Spleen (tissue), 11 donors: ENCODE data around the gene UBL5. TPM values are rescaled to one million over a fixed set of nuclear protein-coding genes. Genes with fewer than 3 reads are reported as not detected.

Experiments
- DNase-seq: peaks from one replicate; pipeline ENCODE4 v3.0.0-alpha.2; 2020
- H3K27ac ChIP-seq, 8 donors: fragments of 200-600 bp; sonication (generic) in 7 of 8; 1 replicate in 4 of 8; 2 replicates in 4 of 8; pipeline versions ENCODE4 v1.5.0 to v1.8.0; 2016 to 2021; ENCODE audit warnings: inconsistent platforms in 4 of 8, mild to moderate bottlenecking in 4 of 8, moderate library complexity in 1 of 8
- H3K27me3 ChIP-seq, 7 donors: fragments of 200-600 bp; sonication (generic) in 6 of 7; replicated peaks in 1 of 7; 1 replicate in 4 of 7; 2 replicates in 3 of 7; pipeline versions ENCODE4 v1.5.0 to v1.8.0; 2016 to 2021; ENCODE audit warnings: inconsistent platforms in 3 of 7, mild to moderate bottlenecking in 1 of 7
- H3K36me3 ChIP-seq, 6 donors: fragments of 200-600 bp; sonication (generic) in 5 of 6; 1 replicate in 4 of 6; 2 replicates in 2 of 6; pipeline versions ENCODE4 v1.5.0 to v1.8.0; 2016 to 2021; ENCODE audit warnings: inconsistent platforms in 2 of 6
- H3K4me1 ChIP-seq, 6 donors: fragments of 200-600 bp; sonication (generic) in 5 of 6; 1 replicate in 3 of 6; 2 replicates in 3 of 6; pipeline versions ENCODE4 v1.5.0 to v1.8.0; 2016 to 2021; ENCODE audit warnings: inconsistent platforms in 3 of 6
- H3K4me3 ChIP-seq, 8 donors: fragments of 200-600 bp; sonication (generic) in 7 of 8; 1 replicate in 4 of 8; 2 replicates in 4 of 8; pipeline versions ENCODE4 v1.5.0 to v1.8.0; 2016 to 2021; ENCODE audit warnings: inconsistent platforms in 4 of 8, mild to moderate bottlenecking in 4 of 8, moderate library complexity in 2 of 8
- H3K9me3 ChIP-seq, 8 donors: fragments of 200-600 bp; sonication (generic) in 7 of 8; 1 replicate in 4 of 8; 2 replicates in 4 of 8; pipeline versions ENCODE4 v1.5.0 to v1.8.0; 2016 to 2021; ENCODE audit warnings: inconsistent platforms in 4 of 8
- POLR2A ChIP-seq, 3 donors: fragments of 450-650 bp; IDR thresholded peaks; one replicate each; pipeline ENCODE4 v1.5.1; 2017; ENCODE audit warnings: antibody characterized with exemption in 3 of 3, mild to moderate bottlenecking in 1 of 3
- POLR2AphosphoS5 ChIP-seq, 3 donors: sonication (generic); formaldehyde crosslinking; IDR thresholded peaks; one replicate each; pipeline ENCODE4 v1.5.1; 2017; ENCODE audit warnings: antibody characterized with exemption in 3 of 3
- WGBS, 5 donors: extraction: QIAGEN DNeasy Blood & Tissue Kit in 3 of 5; methylation state at CpG; one replicate each; pipeline versions ENCODE4 v1.1.5 to v1.1.7; 2013 to 2018; 5-methylcytosine and 5-hydroxymethylcytosine counted together
- intact Hi-C: fragments of 100-400 bp; cut with DNase I; formaldehyde crosslinking; loops from one replicate; pipeline ENCODE4 v1.15.0; 2023; ENCODE audit warnings: low total_unique reads
- polyA plus RNA-seq, 3 donors: library from polyadenylated mRNA; stranded (reverse); fragments of 200-250 nt; gene quantifications; one replicate each; pipeline ENCODE4 v1.2.1, GENCODE V29; 2013
- small RNA-seq, 4 donors: library from RNA; depleted of rRNA; stranded (forward); fragments of <200 nt; gene quantifications; one replicate each; pipeline ENCODE3, GENCODE V24; 2016
- total RNA-seq, 7 donors: library from RNA; depleted of rRNA in 3 of 7; stranded (reverse); fragments of >200 nt in 3 of 7; fragmentation: NEBNext Ultra II Directional in 4 of 7; extraction: Animal tissue kit (Norgen Biotek cat#: 25700) in 4 of 7; gene quantifications; one replicate each; pipeline versions ENCODE4 v1.1.0 to v1.2.1, GENCODE V29; 2016 to 2021
- TF ChIP-seq, protein P1 (sequence below), 11 experiments: fragments of 200-600 bp in 7 of 11; fragments of 450-650 bp in 4 of 11; sonication (generic) in 4 of 11; IDR thresholded peaks in 8 of 11; conservative IDR thresholded peaks in 3 of 11; 1 replicate in 7 of 11; 2 replicates in 4 of 11; pipeline versions ENCODE4 v1.4.0 to v1.8.0; 2016 to 2021; ENCODE audit warnings: antibody characterized with exemption in 11 of 11, inconsistent platforms in 4 of 11, mild to moderate bottlenecking in 1 of 11
- donor health status: healthy with polysubstance abuse.
- donor health status: DM: no; HTN: no; CAD: no; lungs with moderate emphysema.
- donor health status: DM: no; HTN: no; CAD: no.
- donor health status: Bipolar disorder and iron deficiency.
- donor health status: healthy.
- donor health status: DM: no; HTN: no; CAD: no.
- donor health status: DM: yes; HTN: yes; CAD: no.

Gene UBL5
- total and polyA plus RNA-seq, 10 donors: 180 to 778 (median 269) TPM

DNA sequence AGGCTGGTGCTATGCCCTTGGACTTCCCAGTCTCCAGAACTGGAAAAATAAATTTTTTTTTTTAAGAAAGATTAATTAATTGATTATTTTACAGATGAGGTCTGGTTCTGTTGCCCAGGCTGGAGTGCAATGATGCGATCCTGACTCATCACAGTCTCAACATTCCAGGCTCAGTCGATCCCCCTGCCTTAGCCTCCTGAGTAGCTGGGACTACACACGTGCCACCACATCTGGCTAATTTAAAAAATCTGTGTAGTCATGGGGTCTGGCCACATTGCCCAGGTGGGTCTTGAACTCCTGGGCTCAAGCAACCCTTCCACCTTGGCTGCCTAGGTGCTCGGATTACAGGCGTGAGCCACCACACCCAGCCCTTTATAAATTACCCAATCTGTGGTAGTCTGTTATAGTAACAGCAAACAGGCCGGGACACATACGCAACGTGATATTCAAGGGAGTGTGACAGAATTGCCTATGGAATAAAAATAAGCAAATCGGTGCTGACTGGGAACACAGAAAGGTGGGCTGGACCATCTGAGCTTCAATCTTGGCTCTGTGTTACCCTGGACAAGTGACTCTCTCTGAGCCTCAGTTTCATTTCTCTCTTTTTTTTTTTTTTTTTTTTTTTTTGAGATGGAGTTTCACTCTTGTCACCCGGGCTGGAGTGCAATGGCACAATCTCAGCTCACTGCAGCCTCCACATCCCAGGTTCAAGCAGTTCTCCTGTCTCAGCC lies 50.2 kb downstream of the UBL5 start:
- peaks cover 0 to 6% (median 0%) of the 10 kb centered on the region in 8 donors for H3K9me3 ChIP-seq
- intact Hi-C loops: no loop called here
- no peak overlapping the region for H3K27ac ChIP-seq
- no peaks in the 10 kb centered on the region for H3K27me3 ChIP-seq
- WGBS, 5 donors: 79 to 92% (median 89%) methylated on average over 10 of the region's 10 CpGs
- no peak overlapping the region for H3K4me3 ChIP-seq
- DNase-seq: no peak
- TF ChIP-seq, protein P1, sequence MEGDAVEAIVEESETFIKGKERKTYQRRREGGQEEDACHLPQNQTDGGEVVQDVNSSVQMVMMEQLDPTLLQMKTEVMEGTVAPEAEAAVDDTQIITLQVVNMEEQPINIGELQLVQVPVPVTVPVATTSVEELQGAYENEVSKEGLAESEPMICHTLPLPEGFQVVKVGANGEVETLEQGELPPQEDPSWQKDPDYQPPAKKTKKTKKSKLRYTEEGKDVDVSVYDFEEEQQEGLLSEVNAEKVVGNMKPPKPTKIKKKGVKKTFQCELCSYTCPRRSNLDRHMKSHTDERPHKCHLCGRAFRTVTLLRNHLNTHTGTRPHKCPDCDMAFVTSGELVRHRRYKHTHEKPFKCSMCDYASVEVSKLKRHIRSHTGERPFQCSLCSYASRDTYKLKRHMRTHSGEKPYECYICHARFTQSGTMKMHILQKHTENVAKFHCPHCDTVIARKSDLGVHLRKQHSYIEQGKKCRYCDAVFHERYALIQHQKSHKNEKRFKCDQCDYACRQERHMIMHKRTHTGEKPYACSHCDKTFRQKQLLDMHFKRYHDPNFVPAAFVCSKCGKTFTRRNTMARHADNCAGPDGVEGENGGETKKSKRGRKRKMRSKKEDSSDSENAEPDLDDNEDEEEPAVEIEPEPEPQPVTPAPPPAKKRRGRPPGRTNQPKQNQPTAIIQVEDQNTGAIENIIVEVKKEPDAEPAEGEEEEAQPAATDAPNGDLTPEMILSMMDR (IDR thresholded peaks at IDR 0.05 in 8 of 11, conservative IDR thresholded peaks at IDR 0.05 in 3 of 11): no peak
- TF ChIP-seq POLR2A (IDR thresholded peaks at IDR 0.05): no peak
- no peak for TF ChIP-seq POLR2AphosphoS5 (IDR thresholded peaks at IDR 0.05)
- peaks cover 0 to 4% (median 0%) of the 10 kb centered on the region in 6 donors for H3K4me1 ChIP-seq
- H3K36me3 ChIP-seq: no peaks in the 10 kb centered on the region

DNA sequence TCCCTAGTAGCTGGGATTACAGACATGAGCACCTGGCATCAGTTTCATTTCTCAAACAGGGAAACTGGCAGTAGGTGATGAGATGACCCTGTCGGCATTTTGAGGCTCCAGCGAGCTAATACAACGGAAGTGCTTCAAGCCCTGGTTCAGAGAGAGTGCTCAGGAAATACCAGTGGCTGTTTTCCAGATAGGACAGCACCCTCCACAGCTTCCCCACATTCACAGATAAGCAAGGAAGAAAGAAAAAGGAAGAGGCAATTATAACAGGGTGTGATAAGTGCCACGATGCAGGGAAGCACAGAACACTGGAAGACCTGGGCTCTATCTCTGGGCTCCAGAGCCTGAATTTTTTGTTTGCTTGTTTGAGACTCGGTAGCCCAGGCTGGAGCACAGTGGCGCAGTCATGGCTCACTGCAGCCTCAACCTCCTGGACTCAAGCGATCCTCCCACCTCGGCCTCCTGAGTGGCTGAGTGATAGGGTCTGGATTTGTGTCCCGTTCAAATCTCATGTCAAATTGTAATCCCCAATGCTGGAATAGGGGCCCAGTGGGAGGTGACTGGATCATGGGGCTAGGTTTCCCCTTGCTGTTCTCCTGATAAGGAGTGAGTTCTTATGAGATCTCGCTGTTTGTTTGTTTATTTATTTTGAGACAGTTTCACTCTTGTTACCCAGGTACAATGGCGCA lies 50.9 kb downstream of the UBL5 start:
- no peaks in the 10 kb centered on the region for H3K27me3 ChIP-seq
- no peak overlapping the region for H3K4me3 ChIP-seq
- H3K27ac ChIP-seq: no peak overlapping the region
- no peaks in the 10 kb centered on the region for H3K36me3 ChIP-seq
- intact Hi-C loops: no loop called here
- peaks cover 0 to 6% (median 0%) of the 10 kb centered on the region in 8 donors for H3K9me3 ChIP-seq
- DNase-seq: no peak
- WGBS, 5 donors: 64 to 78% (median 71%) methylated on average over 11 of the region's 11 CpGs
- TF ChIP-seq, protein P1 (IDR thresholded peaks at IDR 0.05 in 8 of 11, conservative IDR thresholded peaks at IDR 0.05 in 3 of 11): no peak
- H3K4me1 ChIP-seq: peaks cover 0 to 4% (median 0%) of the 10 kb centered on the region in 6 donors

Small RNAs within 50 kb of the gene (small RNA-seq; reads per million reads assigned to genes)
- gene RF00156: 0 reads per million in 4 donors

Other genes with a start within 250 kb of the UBL5 start
- gene ZNF121, start 243.4 kb upstream of the UBL5 start, total RNA-seq: 10 to 100 TPM; 27.7 to 44.8 (median 35.0) TPM
- 1 to 10 TPM; 5.5 to 9.1 (median 8.2) TPM for gene ZNF121, start 243.4 kb upstream of the UBL5 start, polyA plus RNA-seq
- 10 to 100 TPM; 23.8 to 42.0 (median 33.2) TPM for gene ZNF561, start 206.7 kb upstream of the UBL5 start, total RNA-seq
- gene ZNF561, start 206.7 kb upstream of the UBL5 start, polyA plus RNA-seq: 10 to 100 TPM; 11.7 to 15.3 (median 12.4) TPM
- gene ZNF562, start 152.8 kb upstream of the UBL5 start, total RNA-seq: 10 to 100 TPM; 29.7 to 44.8 (median 34.6) TPM
- 1 to 10 TPM; 2.5 to 6.0 (median 2.8) TPM for gene ZNF562, start 152.8 kb upstream of the UBL5 start, polyA plus RNA-seq
- 10 to 100 TPM in 6 of 7 donors, 1 to 10 TPM in 1; 7.8 to 24.0 (median 17.0) TPM for gene ZNF846, start 59.2 kb upstream of the UBL5 start, total RNA-seq
- 1 to 10 TPM; 4.8 to 5.9 (median 5.5) TPM for gene ZNF846, start 59.2 kb upstream of the UBL5 start, polyA plus RNA-seq
- 10 to 100 TPM; 19.8 to 31.9 (median 22.9) TPM for gene FBXL12, start 8.8 kb upstream of the UBL5 start, total RNA-seq
- gene FBXL12, start 8.8 kb upstream of the UBL5 start, polyA plus RNA-seq: 10 to 100 TPM; 14.5 to 18.1 (median 16.0) TPM
- 10 to 100 TPM; 37.7 to 53.2 (median 46.8) TPM for gene PIN1, start 7.4 kb downstream of the UBL5 start, total RNA-seq
- gene PIN1, start 7.4 kb downstream of the UBL5 start, polyA plus RNA-seq: 10 to 100 TPM; 60.8 to 86.1 (median 77.7) TPM
- gene OLFM2, start 108.6 kb downstream of the UBL5 start, total RNA-seq: 1 to 10 TPM; 1.5 to 4.6 (median 2.8) TPM
- 1 to 10 TPM; 1.5 to 2.6 (median 1.9) TPM for gene OLFM2, start 108.6 kb downstream of the UBL5 start, polyA plus RNA-seq
- 1 to 10 TPM in 3 of 7 donors, under 1 TPM in 4; 0.51 to 4.8 (median 0.70) TPM for gene COL5A3, start 182.6 kb downstream of the UBL5 start, total RNA-seq
- 1 to 10 TPM; 1.0 to 2.2 (median 1.3) TPM for gene COL5A3, start 182.6 kb downstream of the UBL5 start, polyA plus RNA-seq
- gene RDH8, start 185.6 kb downstream of the UBL5 start, total RNA-seq: not detected
- not detected for gene RDH8, start 185.6 kb downstream of the UBL5 start, polyA plus RNA-seq